IMR-90 (cell line): ENCODE measurements around the gene CFAP92.
"Not testable (repeated sequence)": the region's sequence is repeated elsewhere in the genome, so short reads cannot be mapped to it uniquely, and the experiment has no call there.

ENCODE experiments used
- CEBPB ChIP-seq: IDR thresholded peaks from 2 replicates; pipeline ENCODE4 v1.6.1; 2012; ENCODE audit warnings: low read depth, low read length, improper control_type of control experiment
- CHD1 ChIP-seq: IDR thresholded peaks from 2 replicates; pipeline ENCODE4 v1.6.1; 2012; ENCODE audit warnings: low read depth, low read length, improper control_type of control experiment
- CTCF ChIP-seq: conservative IDR thresholded peaks from 2 replicates; pipeline ENCODE4 v1.5.1; 2012; ENCODE audit warnings: mild to moderate bottlenecking, low read depth, low read length, improper control_type of control experiment
- FOS ChIP-seq: fragments of 150-350 bp; IDR thresholded peaks from 2 replicates; pipeline ENCODE4 v1.6.1; 2016; ENCODE audit warnings: low read depth, low read length
- MXI1 ChIP-seq: IDR thresholded peaks from 2 replicates; pipeline ENCODE4 v1.6.1; 2012; ENCODE audit warnings: low read depth, mild to moderate bottlenecking, low read length, moderate library complexity, borderline replicate concordance
- POLR2A ChIP-seq: IDR thresholded peaks from 2 replicates; pipeline ENCODE4 v1.6.1; 2012; ENCODE audit warnings: mild to moderate bottlenecking, low read depth, low read length

DNA sequence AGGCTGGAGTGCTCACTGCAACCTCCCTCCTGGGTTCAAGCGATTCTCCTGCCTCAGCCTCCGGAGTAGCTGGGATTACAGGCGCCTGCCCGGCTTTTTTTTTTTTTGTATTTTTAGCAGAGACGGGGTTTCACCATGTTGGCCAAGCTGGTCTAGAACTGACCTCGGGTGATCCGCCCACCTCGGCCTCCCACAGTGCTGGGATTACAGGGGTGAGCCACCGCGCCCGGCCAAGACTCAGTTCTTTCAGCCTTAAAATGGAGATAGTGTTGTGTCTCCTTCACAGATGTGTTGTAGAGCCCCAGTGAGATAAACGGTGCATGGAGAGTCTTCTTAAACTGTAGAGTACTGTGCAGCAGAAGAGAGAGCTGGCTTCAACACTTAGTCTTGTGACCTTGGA is 113.4 kb downstream of the CFAP92 start:
- TF ChIP-seq CTCF, FOS, CEBPB, POLR2A, CHD1, MXI1: not testable (repeated sequence)
